ENCODE results near the gene PLAAT2.

The PLAAT2 gene

GRCh38 chr11:63512816-63513215 is 50.4 kb downstream of the PLAAT2 start:
- no peak for DNase-seq

- DNase-seq, result no peak
Observed at GRCh38 chr11:63511048-63511748, 52.0 kb downstream of the PLAAT2 start.

DNA sequence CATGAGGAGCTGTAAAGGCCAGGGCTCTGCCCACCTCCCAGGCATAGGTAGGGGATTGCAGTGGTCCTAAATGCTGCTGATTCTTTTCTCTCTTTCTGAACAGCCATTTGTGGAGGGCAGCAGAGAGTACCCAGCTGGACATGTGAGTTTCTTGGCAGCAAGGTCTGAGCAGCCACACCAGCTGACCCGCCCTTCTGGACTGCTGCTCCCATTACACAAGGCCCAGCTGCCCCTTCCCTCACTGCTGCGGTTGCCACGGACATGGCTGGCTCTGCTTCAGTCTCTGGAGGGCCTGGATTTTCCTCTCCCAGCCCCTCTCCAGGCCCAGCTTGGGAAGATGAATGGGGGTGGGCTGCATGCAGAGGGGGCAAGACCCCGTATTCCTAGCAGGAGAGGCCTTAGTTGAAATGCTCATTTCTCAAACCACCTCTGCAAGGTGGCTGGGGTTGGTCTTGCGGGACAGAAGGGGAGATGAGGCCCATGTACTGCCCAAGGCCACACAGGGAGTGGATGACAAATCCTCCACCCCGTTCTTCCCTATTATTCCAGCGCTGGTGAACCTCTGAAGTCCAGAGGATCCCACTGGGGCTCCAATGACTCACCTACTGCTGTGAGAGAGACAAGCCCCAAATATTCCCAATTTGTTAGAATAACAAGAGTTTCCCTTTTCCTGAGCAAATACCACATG is 52.7 kb downstream of the PLAAT2 start:
- peak; percentile 60 for DNase-seq

DNA sequence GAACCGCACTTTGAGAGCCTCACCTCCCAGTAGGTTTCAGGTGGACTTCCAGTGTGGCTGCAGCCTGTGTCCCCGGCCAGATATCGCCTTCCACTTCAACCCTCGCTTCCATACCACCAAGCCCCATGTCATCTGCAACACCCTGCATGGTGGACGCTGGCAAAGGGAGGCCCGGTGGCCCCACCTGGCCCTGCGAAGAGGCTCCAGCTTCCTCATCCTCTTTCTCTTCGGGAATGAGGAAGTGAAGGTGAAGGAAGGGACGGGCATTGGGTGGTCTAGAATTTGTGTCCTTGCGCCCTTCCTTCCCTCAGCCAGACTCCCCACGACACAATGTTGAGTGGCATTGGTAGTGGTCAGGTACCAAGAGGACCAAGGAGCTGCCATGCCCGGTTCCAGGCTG is 54.4 kb downstream of the PLAAT2 start:
- DNase-seq, result no peak

- peak; percentile 51 for DNase-seq
Observed at GRCh38 chr11:63508009-63508408, 55.2 kb downstream of the PLAAT2 start.

GRCh38 chr11:63507511-63507910 is 55.7 kb downstream of the PLAAT2 start:
- DNase-seq, result no peak

DNA sequence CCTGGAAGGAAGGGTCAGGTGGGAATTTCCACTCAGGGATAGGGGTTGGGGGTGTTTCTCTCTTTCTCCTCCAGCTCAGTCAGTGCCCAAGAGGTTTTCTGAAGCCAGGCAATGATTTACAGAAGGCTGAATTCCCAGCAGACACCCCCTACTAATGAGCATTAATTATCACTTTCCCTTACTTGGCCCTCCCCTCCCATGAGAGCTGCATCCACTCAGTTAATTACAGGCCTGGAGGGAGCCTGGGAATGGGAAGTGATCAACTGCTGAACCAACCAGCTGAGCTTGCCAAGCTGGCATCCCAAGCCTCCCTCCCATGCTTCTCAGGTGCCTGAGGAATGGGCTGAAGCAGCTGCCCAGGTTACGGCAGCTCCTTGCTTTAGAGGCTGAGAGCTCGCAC is 56.3 kb downstream of the PLAAT2 start:
- no peak for DNase-seq

- no peak for DNase-seq
Observed at GRCh38 chr11:63505857-63506528, 57.2 kb downstream of the PLAAT2 start, which contains the start of gene LGALS12. Gene LGALS12, plus strand, starts transcription at chr11:63506084. Its CDS starts 375 bp downstream, at chr11:63506459.

GRCh38 chr11:63504933-63505586 is 58.1 kb downstream of the PLAAT2 start:
- no peak for DNase-seq

- DNase-seq, result no peak
Observed at GRCh38 chr11:63504054-63504453, 59.1 kb downstream of the PLAAT2 start.

DNA sequence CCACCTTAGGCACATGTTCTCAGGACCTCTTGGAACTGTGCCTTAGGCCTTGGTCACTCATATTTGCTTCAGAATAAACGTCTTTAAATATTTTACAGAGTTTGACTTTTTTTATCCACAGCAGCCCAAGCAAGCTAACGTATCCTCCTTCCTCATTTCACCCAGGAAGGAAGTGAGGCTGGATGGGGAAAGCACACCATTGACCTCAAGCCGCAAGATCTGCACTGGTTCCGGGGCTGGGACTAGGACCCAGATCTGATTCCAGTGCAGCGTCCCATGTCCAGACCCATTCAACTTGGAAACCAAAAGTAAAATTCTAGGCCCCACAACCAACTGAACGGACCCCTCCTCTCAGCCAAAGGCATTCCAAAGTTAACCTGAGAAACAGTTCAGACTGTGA is 59.7 kb downstream of the PLAAT2 start:
- DNase-seq, result no peak
